Stromal cell of bone marrow (primary cell): Measurements from ENCODE around the gene STARD9.
"Not testable (repeated sequence)": the region's sequence is repeated elsewhere in the genome, so short reads cannot be mapped to it uniquely, and the experiment has no call there.

Experiments
- DNase-seq: peaks from one replicate; pipeline ENCODE4 v3.0.0-alpha.2; 2012; ENCODE audit warnings: low read depth

Gene STARD9

GRCh38 chr15:42590619-42591237 lies 15.3 kb downstream of the STARD9 start:
- no peak for DNase-seq

- no peak for DNase-seq
These were observed 16.0 kb downstream of the STARD9 start for GRCh38 chr15:42591238-42591934.

GRCh38 chr15:42592716-42593115 lies 17.3 kb downstream of the STARD9 start:
- no peak for DNase-seq

- peak; percentile 38 for DNase-seq
These were observed 17.7 kb downstream of the STARD9 start for GRCh38 chr15:42593143-42593542.

GRCh38 chr15:42594095-42594494 lies 18.7 kb downstream of the STARD9 start:
- DNase-seq = no peak

GRCh38 chr15:42595626-42596240 lies 20.3 kb downstream of the STARD9 start:
- no peak for DNase-seq

- not testable (repeated sequence) for DNase-seq
These were observed 25.9 kb downstream of the STARD9 start for GRCh38 chr15:42601316-42601715.

- DNase-seq = no peak
These were observed 27.1 kb downstream of the STARD9 start for GRCh38 chr15:42602501-42602900.

GRCh38 chr15:42603978-42604377 lies 28.6 kb downstream of the STARD9 start:
- no peak for DNase-seq

- no peak for DNase-seq
These were observed 29.7 kb downstream of the STARD9 start for GRCh38 chr15:42604894-42605744.

GRCh38 chr15:42605796-42606195 lies 30.4 kb downstream of the STARD9 start:
- DNase-seq = no peak

GRCh38 chr15:42608110-42608531 lies 32.7 kb downstream of the STARD9 start:
- DNase-seq = no peak

- DNase-seq = no peak
These were observed 33.5 kb downstream of the STARD9 start for GRCh38 chr15:42608752-42609488.

- no peak for DNase-seq
These were observed 36.1 kb downstream of the STARD9 start for GRCh38 chr15:42611532-42611931.

GRCh38 chr15:42612367-42612912 lies 37.0 kb downstream of the STARD9 start:
- no peak for DNase-seq

GRCh38 chr15:42616107-42616506 lies 40.7 kb downstream of the STARD9 start:
- DNase-seq = no peak

GRCh38 chr15:42619656-42620371 lies 44.4 kb downstream of the STARD9 start:
- no peak for DNase-seq

GRCh38 chr15:42621386-42621785 lies 46.0 kb downstream of the STARD9 start:
- DNase-seq = no peak

- DNase-seq = no peak
These were observed 46.9 kb downstream of the STARD9 start for GRCh38 chr15:42621996-42622925.

GRCh38 chr15:42623951-42624350 lies 48.5 kb downstream of the STARD9 start:
- DNase-seq = no peak
